H1 (cell line): ENCODE measurements around the gene ROBO2. TPM values are rescaled to one million over a fixed set of nuclear protein-coding genes. Genes with fewer than 3 reads are reported as not detected.

Experiments used
- CTCF ChIA-PET: fragments of 300-600 bp; sonication (Branson Sonifier 250); formaldehyde crosslinking; loops from one replicate; lab custom pipeline; 2021; ENCODE audit not compliant: partially characterized antibody; lab: Charles Lee
- POLR2A ChIA-PET: fragments of 300-600 bp; sonication (Branson Sonifier 250); formaldehyde crosslinking; loops from one replicate; lab custom pipeline; 2021; ENCODE audit warnings: inconsistent platforms; ENCODE audit not compliant: partially characterized antibody; lab: Charles Lee
- DNase-seq, 2 experiments: peaks; one replicate each; pipeline versions ENCODE4 v3.0.0 to v3.0.0-alpha.2; 2010 to 2022; ENCODE audit warnings: low spot score in 2 of 2, low read depth in 1 of 2, mixed read lengths in 1 of 2
- FAIRE-seq: peaks from 2 replicates; lab custom pipeline; 2011; peaks lifted over from hg19 to GRCh38; lab: Jason Lieb, UNC
- H2AFZ ChIP-seq: 2 replicates; pipeline ENCODE4 v1.8.1; 2012; ENCODE audit warnings: low read length, inconsistent platforms
- H2AK5ac ChIP-seq: 2 replicates; pipeline ENCODE4 v1.6.1; 2013; ENCODE audit warnings: low read depth, low read length
- H2BK120ac ChIP-seq: replicated peaks from 2 replicates; pipeline ENCODE3; 2013; ENCODE audit warnings: low read depth, low read length, inconsistent platforms
- H2BK12ac ChIP-seq: 2 replicates; pipeline ENCODE4 v1.6.1; 2013; ENCODE audit warnings: low read depth, low read length
- H2BK15ac ChIP-seq: 2 replicates; pipeline ENCODE4 v1.6.1; 2013; ENCODE audit warnings: low read length
- H2BK20ac ChIP-seq: 2 replicates; pipeline ENCODE4 v1.6.1; 2013; ENCODE audit warnings: low read length
- H2BK5ac ChIP-seq: 2 replicates; pipeline ENCODE4 v1.6.1; 2013; ENCODE audit warnings: low read depth, low read length
- H3K14ac ChIP-seq: 2 replicates; pipeline ENCODE4 v1.6.1; 2013; ENCODE audit warnings: inconsistent platforms; ENCODE audit not compliant: insufficient read length
- H3K18ac ChIP-seq: 2 replicates; pipeline ENCODE4 v1.6.1; 2013; ENCODE audit warnings: low read length; ENCODE audit errors: extremely low read depth
- H3K23ac ChIP-seq: 2 replicates; pipeline ENCODE4 v1.6.1; 2013; ENCODE audit warnings: inconsistent platforms; ENCODE audit not compliant: insufficient read length
- H3K23me2 ChIP-seq: 2 replicates; pipeline ENCODE4 v1.6.1; 2013; ENCODE audit warnings: low read depth, low read length
- H3K27ac ChIP-seq: 2 replicates; pipeline ENCODE4 v1.6.1; 2011; ENCODE audit warnings: low read depth, low read length, inconsistent platforms
- H3K27me3 ChIP-seq, 4 experiments: replicated peaks in 1 of 4; 1 replicate in 1 of 4; 2 replicates in 3 of 4; pipeline versions ENCODE4 v1.6.1 to v1.8.1; 2011 to 2013; ENCODE audit warnings: low read length in 3 of 4, mild to moderate bottlenecking in 3 of 4, inconsistent platforms in 2 of 4, mixed read lengths in 2 of 4, moderate library complexity in 1 of 4; ENCODE audit not compliant: control insufficient read depth in 3 of 4, insufficient read depth in 3 of 4; ENCODE audit errors: extremely low read depth in 1 of 4
- H3K36me3 ChIP-seq, 4 experiments: 2 replicates each; pipeline versions ENCODE4 v1.6.1 to v1.8.1; 2011 to 2013; ENCODE audit warnings: mild to moderate bottlenecking in 4 of 4, low read length in 3 of 4, moderate library complexity in 2 of 4, control low read depth in 1 of 4, inconsistent platforms in 1 of 4; ENCODE audit not compliant: insufficient read depth in 4 of 4, control insufficient read depth in 2 of 4
- H3K4ac ChIP-seq: replicated peaks from 2 replicates; pipeline ENCODE3; 2013; ENCODE audit warnings: low read length, low read depth, mixed read lengths, inconsistent platforms; ENCODE audit not compliant: insufficient read length
- H3K4me1 ChIP-seq, 4 experiments: replicated peaks in 1 of 4; 1 replicate in 1 of 4; 2 replicates in 3 of 4; pipeline versions ENCODE4 v1.6.1 to v1.8.1; 2011 to 2013; ENCODE audit warnings: low read length in 3 of 4, inconsistent platforms in 2 of 4, mixed read lengths in 1 of 4; ENCODE audit not compliant: insufficient read depth in 4 of 4, control insufficient read depth in 3 of 4
- H3K4me2 ChIP-seq, 2 experiments: 2 replicates each; pipeline versions ENCODE4 v1.6.1 to v1.8.1; 2011 to 2013; ENCODE audit warnings: low read depth in 2 of 2, low read length in 2 of 2, control low read depth in 1 of 2, inconsistent platforms in 1 of 2, mild to moderate bottlenecking in 1 of 2; ENCODE audit not compliant: insufficient read depth in 1 of 2
- H3K4me3 ChIP-seq, 4 experiments: fragments of 200-600, 300-600 bp in 1 of 4; sonication (generic), shearing (Covaris generic), sonication (Bioruptor Twin) in 1 of 4; 2 replicates each; pipeline versions ENCODE4 v1.5.1 to v1.8.1; 2011 to 2016; ENCODE audit warnings: low read length in 4 of 4, low read depth in 3 of 4, control low read depth in 2 of 4, inconsistent platforms in 2 of 4, mild to moderate bottlenecking in 2 of 4, mixed read lengths in 1 of 4, moderate library complexity in 1 of 4; ENCODE audit not compliant: insufficient read depth in 2 of 4; ENCODE audit errors: extremely low read depth in 1 of 4
- H3K56ac ChIP-seq: replicated peaks from 2 replicates; pipeline ENCODE3; 2013; ENCODE audit warnings: low read depth, mild to moderate bottlenecking, mixed read lengths, low read length, inconsistent platforms; ENCODE audit not compliant: insufficient read length
- H3K79me1 ChIP-seq: 2 replicates; pipeline ENCODE4 v1.6.1; 2013; ENCODE audit warnings: low read depth, low read length, control low read depth
- H3K79me2 ChIP-seq, 2 experiments: 2 replicates each; pipeline versions ENCODE4 v1.6.1 to v1.8.1; 2012 to 2013; ENCODE audit warnings: low read length in 2 of 2, mild to moderate bottlenecking in 2 of 2, inconsistent platforms in 1 of 2; ENCODE audit not compliant: insufficient read depth in 2 of 2, control insufficient read depth in 1 of 2
- H3K9ac ChIP-seq, 4 experiments: replicated peaks in 1 of 4; 1 replicate in 1 of 4; 2 replicates in 3 of 4; pipeline versions ENCODE4 v1.6.1 to v1.8.1; 2011 to 2013; ENCODE audit warnings: low read depth in 3 of 4, low read length in 3 of 4, control low read depth in 2 of 4, mild to moderate bottlenecking in 2 of 4, moderate library complexity in 2 of 4, inconsistent platforms in 1 of 4; ENCODE audit errors: extremely low read depth in 1 of 4
- H3K9me3 ChIP-seq, 2 experiments: 2 replicates each; pipeline versions ENCODE4 v1.6.1 to v1.8.1; 2012 to 2013; ENCODE audit warnings: mild to moderate bottlenecking in 2 of 2, moderate library complexity in 2 of 2, control low read depth in 1 of 2, inconsistent platforms in 1 of 2, low read depth in 1 of 2, low read length in 1 of 2, mixed read lengths in 1 of 2; ENCODE audit not compliant: insufficient read depth in 2 of 2
- H4K20me1 ChIP-seq, 2 experiments: replicated peaks in 1 of 2; 2 replicates each; pipeline versions ENCODE3 to v1.8.1; 2011 to 2013; ENCODE audit warnings: inconsistent platforms in 2 of 2, low read length in 2 of 2, mild to moderate bottlenecking in 1 of 2; ENCODE audit not compliant: insufficient read depth in 2 of 2, control insufficient read depth in 1 of 2
- H4K5ac ChIP-seq: 2 replicates; pipeline ENCODE4 v1.6.1; 2013; ENCODE audit warnings: low read length, low read depth, mixed read lengths, inconsistent platforms; ENCODE audit not compliant: insufficient read length
- H4K8ac ChIP-seq: 2 replicates; pipeline ENCODE4 v1.8.0; 2013; ENCODE audit warnings: mild to moderate bottlenecking, moderate library complexity, low read length, inconsistent platforms; ENCODE audit not compliant: insufficient read depth; ENCODE audit errors: extremely low read depth
- H4K91ac ChIP-seq: replicated peaks from 2 replicates; pipeline ENCODE3; 2013; ENCODE audit warnings: low read length, mixed read lengths, inconsistent platforms; ENCODE audit not compliant: insufficient read length
- ASH2L ChIP-seq: fragments of 200-600, 300-600 bp; sonication (generic); IDR thresholded peaks from one replicate; pipeline ENCODE4 v1.7.1; 2017; ENCODE audit warnings: low read length
- MAFK ChIP-seq: IDR thresholded peaks from 2 replicates; pipeline ENCODE4 v1.6.1; 2012; ENCODE audit warnings: low read depth, mild to moderate bottlenecking, improper control_type of control experiment, low read length
- NANOG ChIP-seq: IDR thresholded peaks from 2 replicates; pipeline ENCODE4 v1.6.1; 2011; ENCODE audit warnings: low read length, low read depth, mild to moderate bottlenecking, inconsistent platforms; ENCODE audit not compliant: insufficient read depth, poor library complexity, severe bottlenecking
- WGBS, 2 experiments: shearing (Covaris generic) in 1 of 2; methylation state at CpG; one replicate each; pipeline versions ENCODE4 v1.1.6 to v1.1.7; 2013 to 2015; ENCODE audit warnings: low lambda C conversion rate in 2 of 2, mixed read lengths in 2 of 2, inconsistent platforms in 1 of 2, low coverage in 1 of 2, missing lambda C conversion rate in 1 of 2; ENCODE audit not compliant: insufficient replicate concordance in 2 of 2, insufficient coverage in 1 of 2, insufficient read length in 1 of 2; ENCODE audit errors: extremely low coverage in 1 of 2, missing lambda C conversion rate in 1 of 2; 5-methylcytosine and 5-hydroxymethylcytosine counted together
- polyA plus RNA-seq, 7 experiments: library from polyadenylated mRNA; depleted of rRNA in 3 of 7; stranded (reverse) in 5 of 7; unstranded in 2 of 7; fragments of >200 nt in 5 of 7; fragments of 200-250 nt in 2 of 7; gene quantifications; 1 replicate in 5 of 7; 2 replicates in 1 of 7; 4 replicates in 1 of 7; pipeline versions ENCODE4 v1.2.1 to v1.2.3, GENCODE V29; 2011 to 2013; ENCODE audit warnings: missing spikeins in 2 of 7, mixed read lengths in 2 of 7
- total RNA-seq: library from RNA; stranded (reverse); fragmentation: NEBNext Ultra II Directional; extraction: Animal tissue kit (Norgen Biotek cat#: 25700); gene quantifications from 2 replicates; pipeline ENCODE4 v1.2.1, GENCODE V29; 2021

The ROBO2 gene
- total and polyA plus RNA-seq, 2 of the 8 experiments (the other 6 are each of a cell fraction or from before 2014, with no cell fraction given) = 1.5 to 2.9 TPM

DNA sequence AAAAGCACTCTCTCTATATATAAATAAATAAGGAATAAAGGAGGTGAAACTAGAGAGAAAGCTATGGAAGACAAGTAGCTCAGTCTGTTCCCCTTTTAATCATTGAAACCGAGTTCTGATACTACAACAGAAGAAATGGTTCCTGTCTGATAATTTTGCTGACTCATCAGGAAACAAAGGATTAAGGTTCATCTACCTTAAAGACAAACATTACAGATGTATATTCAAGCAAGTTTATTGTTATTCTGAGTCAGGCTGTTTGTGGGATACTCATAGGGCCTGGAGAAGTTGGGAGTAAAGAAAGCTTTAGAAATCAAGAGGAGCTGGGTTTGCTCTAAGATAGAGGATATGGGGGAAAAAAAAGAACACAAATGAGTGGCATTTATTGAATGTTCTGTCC is 566.0 kb downstream of the ROBO2 start:
- Histone ChIP-seq H3K14ac (no peak overlapping the region), H3K56ac (no peak overlapping the region), H4K91ac (no peak overlapping the region), H3K27me3 (no peaks in the 10 kb centered on the region), H2BK12ac (no peak overlapping the region), H3K23me2 (no peaks in the 10 kb centered on the region), H3K4ac (no peak overlapping the region), H4K5ac (no peak overlapping the region), H2BK5ac (no peak overlapping the region), H3K79me2 (no peaks in the 10 kb centered on the region), H3K36me3 (no peaks in the 10 kb centered on the region), H3K4me2 (no peak overlapping the region), H3K23ac (no peak overlapping the region), H2BK15ac (no peak overlapping the region), H3K9me3 (no peaks in the 10 kb centered on the region; a peak in 1 of 4 replicates), H3K79me1 (no peaks in the 10 kb centered on the region), H3K9ac (no peak overlapping the region), H2AK5ac (no peak overlapping the region), H3K4me1 (no peaks in the 10 kb centered on the region), H2BK20ac (no peak overlapping the region), H2AFZ (no peak overlapping the region), H4K8ac (no peak overlapping the region), H3K27ac (no peak overlapping the region), H3K18ac (no peak overlapping the region), H4K20me1 (no peaks in the 10 kb centered on the region), H2BK120ac (no peak overlapping the region), H3K4me3 (no peak overlapping the region)
- ChIA-PET POLR2A (no interaction called here), CTCF (no interaction called here)
- TF ChIP-seq NANOG (no peak), ASH2L (no peak), MAFK (peak; percentile 98)
- FAIRE-seq = no peak
- 100% methylated on average over 1 of the region's 1 CpG; no CpG with 5 or more reads in 1 of the 2 experiments for WGBS, 2 experiments
- DNase-seq = no peak
